Regular cardiac myocyte (primary cell): ENCODE results near the gene ORMDL3. TPM values are rescaled to one million over a fixed set of nuclear protein-coding genes. Genes with fewer than 3 reads are reported as not detected.

Source experiments
- total RNA-seq: library from RNA; depleted of rRNA; stranded (reverse); fragments of >200 nt; gene quantifications from 2 replicates; pipeline ENCODE4 v1.2.3, GENCODE V29; 2014

ORMDL3 gene
- total RNA-seq, result 58.5 and 136 TPM in 2 replicates

DNA sequence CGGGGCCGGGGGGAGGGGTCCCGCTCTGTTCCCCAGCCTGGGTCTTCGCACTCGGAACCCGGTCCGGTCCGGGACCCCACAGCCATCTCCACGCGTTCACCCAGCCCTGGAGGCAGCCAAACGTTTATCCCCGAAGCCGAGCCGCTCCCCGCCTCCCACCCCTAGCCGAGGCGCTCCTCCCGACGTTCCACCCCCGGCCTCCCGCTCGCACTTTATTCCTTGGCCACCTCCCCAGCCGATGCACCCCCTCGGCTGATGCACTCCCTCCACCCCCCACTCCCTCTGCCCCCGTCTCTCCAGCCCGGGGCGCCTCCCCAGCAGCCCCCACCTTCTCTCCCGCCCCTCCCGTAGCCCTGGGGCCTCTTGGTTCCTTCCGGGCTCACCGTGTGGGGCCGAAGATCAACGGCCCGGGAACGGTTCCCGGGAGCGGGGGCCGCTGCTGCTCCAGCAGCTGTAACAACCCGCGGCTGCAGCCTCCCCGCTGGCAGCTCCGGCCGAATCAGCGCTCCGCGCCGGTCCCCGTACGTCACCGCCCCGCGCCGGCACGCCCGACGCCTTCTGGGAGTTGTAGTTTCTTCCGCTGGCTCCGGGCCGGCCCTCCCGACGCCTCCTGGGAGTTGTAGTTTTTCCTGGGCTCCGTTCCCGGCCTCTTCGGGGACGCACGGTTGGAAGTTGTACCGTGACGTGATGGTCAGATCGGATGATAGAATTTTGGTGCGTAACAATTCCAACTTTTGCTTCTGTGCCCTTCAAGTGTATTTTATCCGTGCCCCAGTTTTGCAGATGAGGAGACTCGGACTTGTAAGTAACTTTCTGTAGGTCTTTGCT is at the start of gene ORMDL3, which contains the start of gene LRRC3C:
Gene ORMDL3 (minus strand): TSS at position 501 of the 828 bp plus-strand sequence. CDS start 3,398 bp downstream, outside the sequence.
Gene LRRC3C (plus strand): TSS at position 632 of the 828 bp plus-strand sequence. CDS start 13,792 bp downstream, outside the sequence.

GRCh38 chr17:39962642-39963220 is 35.3 kb upstream of the ORMDL3 start, which contains the start of gene GSDMA:
GSDMA (plus strand) TSS chr17:39963004; CDS start chr17:39965688, 2,684 bp downstream.

Other genes starting within 250 kb of the ORMDL3 start
- 4.2 and 10.7 TPM in 2 replicates for gene PGAP3, start 239.5 kb downstream of the ORMDL3 start, total RNA-seq
- 22.6 and 26.8 TPM in 2 replicates for gene ERBB2, start 227.5 kb downstream of the ORMDL3 start, total RNA-seq
- gene MIEN1, start 197.1 kb downstream of the ORMDL3 start, total RNA-seq, result 11.3 and 16.7 TPM in 2 replicates
- under 0.01 TPM in 2 replicates for gene GRB7, start 189.7 kb downstream of the ORMDL3 start, total RNA-seq
- gene IKZF3, start 63.3 kb downstream of the ORMDL3 start, total RNA-seq, result under 0.01 TPM in 1 of 2 replicates, not detected in the other
- not detected in 2 replicates for gene ZPBP2, start 59.4 kb downstream of the ORMDL3 start, total RNA-seq
- gene GSDMB, start 9.0 kb downstream of the ORMDL3 start, total RNA-seq, result 3.1 and 15.2 TPM in 2 replicates
- not detected in 2 replicates for gene LRRC3C, start 131 bp upstream of the ORMDL3 start, total RNA-seq
- gene GSDMA, start 35.4 kb upstream of the ORMDL3 start, total RNA-seq, result under 0.01 TPM in 1 of 2 replicates, not detected in the other
- 87.9 and 143 TPM in 2 replicates for gene PSMD3, start 53.2 kb upstream of the ORMDL3 start, total RNA-seq
- gene CSF3, start 87.8 kb upstream of the ORMDL3 start, total RNA-seq, result 1.3 and 2.8 TPM in 2 replicates
- 37.8 and 42.3 TPM in 2 replicates for gene MED24, start 126.8 kb upstream of the ORMDL3 start, total RNA-seq
- gene THRA, start 135.4 kb upstream of the ORMDL3 start, total RNA-seq, result 21.3 and 34.4 TPM in 2 replicates
- 0.77 and 1.1 TPM in 2 replicates for gene NR1D1, start 173.0 kb upstream of the ORMDL3 start, total RNA-seq
- gene MSL1, start 194.4 kb upstream of the ORMDL3 start, total RNA-seq, result 35.2 and 38.9 TPM in 2 replicates
- 22.6 and 34.3 TPM in 2 replicates for gene CASC3, start 212.9 kb upstream of the ORMDL3 start, total RNA-seq
- 0.77 and 0.85 TPM in 2 replicates for gene RAPGEFL1, start 249.9 kb upstream of the ORMDL3 start, total RNA-seq